ENCODE measurements around the gene SHISA9.

SHISA9 gene

DNA sequence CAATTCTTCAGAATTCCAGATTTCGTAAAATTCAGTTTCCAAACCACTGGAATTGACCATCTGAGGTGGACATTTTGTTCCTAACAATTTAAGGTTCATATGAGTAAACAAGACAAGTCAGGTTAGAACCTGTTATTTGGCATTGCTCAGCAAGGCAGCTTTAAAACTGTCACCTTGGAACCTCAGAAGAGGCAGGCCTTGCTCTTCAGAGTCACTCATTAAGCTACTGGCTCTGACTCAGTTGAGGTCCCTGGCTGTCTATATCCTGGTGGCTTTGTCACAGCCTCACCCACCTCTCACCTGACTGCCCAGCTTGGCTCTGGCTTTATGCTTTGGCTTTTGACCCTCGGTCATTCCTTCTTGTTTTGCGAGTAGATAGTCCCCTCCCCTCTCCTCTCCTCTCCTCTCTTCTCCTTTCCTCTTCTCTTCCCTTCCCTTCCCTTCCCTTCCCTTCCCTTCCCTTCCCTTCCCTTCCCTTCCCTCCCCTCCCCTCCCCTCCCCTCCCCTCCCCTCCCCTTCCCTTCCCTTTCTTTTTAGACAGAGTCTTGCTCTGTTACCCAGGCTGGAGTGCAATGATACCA lies 238.4 kb downstream of the SHISA9 start:
- Histone ChIP-seq H3K4me1 (ENCODE audit: insufficient read depth, low read length, poor library complexity, severe bottlenecking) (no peaks in the 10 kb centered on the region), H3K4me2 (ENCODE audit: low read depth, low read length, poor library complexity, severe bottlenecking) (no peak overlapping the region), H3K36me3 (ENCODE audit: insufficient read depth, low read length) (no peaks in the 10 kb centered on the region), H4K20me1 (ENCODE audit: insufficient read depth, low read length, poor library complexity, severe bottlenecking) (no peaks in the 10 kb centered on the region), H3K9ac (ENCODE audit: low read depth, low read length, poor library complexity, severe bottlenecking) (no peak overlapping the region), H3F3A (ENCODE audit: low read depth) (no peaks in the 10 kb centered on the region), H3K4me3 (ENCODE audit: low read length, poor library complexity, severe bottlenecking) (no peak overlapping the region), H3K9me2 (replicated peaks; ENCODE audit: low read depth, low read length) (no peaks in the 10 kb centered on the region), H2AFZ (ENCODE audit: low read length) (no peak overlapping the region), H3K79me2 (ENCODE audit: insufficient read depth, low read length) (no peaks in the 10 kb centered on the region), H3K9me3 (ENCODE audit: insufficient read depth, low read depth, low read length) (no peaks in the 10 kb centered on the region; the same call in 1 of the 2 replicates), H3K27me3 (ENCODE audit: insufficient read depth, low read length, poor library complexity, severe bottlenecking) (no peaks in the 10 kb centered on the region)
- TF ChIP-seq, protein P1, sequence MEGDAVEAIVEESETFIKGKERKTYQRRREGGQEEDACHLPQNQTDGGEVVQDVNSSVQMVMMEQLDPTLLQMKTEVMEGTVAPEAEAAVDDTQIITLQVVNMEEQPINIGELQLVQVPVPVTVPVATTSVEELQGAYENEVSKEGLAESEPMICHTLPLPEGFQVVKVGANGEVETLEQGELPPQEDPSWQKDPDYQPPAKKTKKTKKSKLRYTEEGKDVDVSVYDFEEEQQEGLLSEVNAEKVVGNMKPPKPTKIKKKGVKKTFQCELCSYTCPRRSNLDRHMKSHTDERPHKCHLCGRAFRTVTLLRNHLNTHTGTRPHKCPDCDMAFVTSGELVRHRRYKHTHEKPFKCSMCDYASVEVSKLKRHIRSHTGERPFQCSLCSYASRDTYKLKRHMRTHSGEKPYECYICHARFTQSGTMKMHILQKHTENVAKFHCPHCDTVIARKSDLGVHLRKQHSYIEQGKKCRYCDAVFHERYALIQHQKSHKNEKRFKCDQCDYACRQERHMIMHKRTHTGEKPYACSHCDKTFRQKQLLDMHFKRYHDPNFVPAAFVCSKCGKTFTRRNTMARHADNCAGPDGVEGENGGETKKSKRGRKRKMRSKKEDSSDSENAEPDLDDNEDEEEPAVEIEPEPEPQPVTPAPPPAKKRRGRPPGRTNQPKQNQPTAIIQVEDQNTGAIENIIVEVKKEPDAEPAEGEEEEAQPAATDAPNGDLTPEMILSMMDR (conservative IDR thresholded peaks at IDR 0.05; ENCODE audit: low read length): no peak
- no peak for TF ChIP-seq EZH2phosphoT487 (IDR thresholded peaks at IDR 0.05; ENCODE audit: borderline replicate concordance)

DNA sequence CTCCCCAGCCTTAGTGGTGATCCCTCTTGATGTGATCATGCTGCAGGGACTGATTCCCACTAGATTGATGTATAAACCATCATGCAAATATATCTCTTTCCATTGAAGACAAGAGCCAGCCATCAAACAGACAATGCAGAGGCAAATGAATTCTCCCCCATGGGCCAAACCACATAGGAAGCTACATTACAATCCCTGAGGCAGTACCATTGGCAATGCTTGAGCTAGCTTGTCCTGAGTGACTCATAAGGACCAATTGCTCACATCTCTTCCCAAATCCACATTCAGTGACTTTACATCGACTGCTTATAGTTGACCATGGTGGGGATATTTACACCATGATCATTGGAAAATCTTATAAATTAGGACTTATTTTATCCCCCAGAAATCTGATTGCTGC lies 242.2 kb downstream of the SHISA9 start:
- Histone ChIP-seq H3K9me3 (ENCODE audit: insufficient read depth, low read depth, low read length) (no peaks in the 10 kb centered on the region; the same call in 1 of the 2 replicates), H2AFZ (ENCODE audit: low read length) (no peak overlapping the region), H3K4me3 (ENCODE audit: low read length, poor library complexity, severe bottlenecking) (no peak overlapping the region), H3K27me3 (ENCODE audit: insufficient read depth, low read length, poor library complexity, severe bottlenecking) (no peaks in the 10 kb centered on the region), H3K79me2 (ENCODE audit: insufficient read depth, low read length) (no peaks in the 10 kb centered on the region), H3K4me1 (ENCODE audit: insufficient read depth, low read length, poor library complexity, severe bottlenecking) (no peaks in the 10 kb centered on the region), H3K9me2 (replicated peaks; ENCODE audit: low read depth, low read length) (no peaks in the 10 kb centered on the region), H4K20me1 (ENCODE audit: insufficient read depth, low read length, poor library complexity, severe bottlenecking) (no peaks in the 10 kb centered on the region), H3K9ac (ENCODE audit: low read depth, low read length, poor library complexity, severe bottlenecking) (no peak overlapping the region), H3K4me2 (ENCODE audit: low read depth, low read length, poor library complexity, severe bottlenecking) (no peak overlapping the region), H3F3A (ENCODE audit: low read depth) (no peaks in the 10 kb centered on the region), H3K36me3 (ENCODE audit: insufficient read depth, low read length) (no peaks in the 10 kb centered on the region)
- TF ChIP-seq EZH2phosphoT487 (IDR thresholded peaks at IDR 0.05; ENCODE audit: borderline replicate concordance): no peak
- TF ChIP-seq, protein P1 (conservative IDR thresholded peaks at IDR 0.05; ENCODE audit: low read length): no peak

DNA sequence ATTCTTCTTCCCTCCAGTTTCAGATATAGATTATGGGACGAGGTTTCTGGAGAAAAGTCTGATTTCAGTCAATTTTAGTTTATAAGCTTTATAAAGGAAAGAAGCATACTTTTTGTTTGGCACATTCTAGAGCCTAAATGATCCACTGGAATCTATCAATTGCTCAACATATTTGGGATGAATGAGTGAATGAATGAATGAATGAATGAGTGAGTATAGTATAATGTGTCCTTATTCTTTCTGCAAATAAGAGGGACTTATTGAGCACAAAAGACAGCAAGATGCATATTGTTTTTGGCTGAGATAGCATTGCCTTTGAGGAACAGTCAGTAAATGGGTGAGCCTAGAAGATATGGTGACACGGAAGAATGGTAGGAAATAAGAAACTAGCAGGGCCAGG lies 245.4 kb downstream of the SHISA9 start:
- no peaks in the 10 kb centered on the region for H4K20me1 ChIP-seq (ENCODE audit: insufficient read depth, low read length, poor library complexity, severe bottlenecking)
- H3K9me3 ChIP-seq (ENCODE audit: insufficient read depth, low read depth, low read length): no peaks in the 10 kb centered on the region; the same call in 1 of the 2 replicates
- no peak overlapping the region for H3K4me2 ChIP-seq (ENCODE audit: low read depth, low read length, poor library complexity, severe bottlenecking)
- no peak for TF ChIP-seq EZH2phosphoT487 (IDR thresholded peaks at IDR 0.05; ENCODE audit: borderline replicate concordance)
- TF ChIP-seq, protein P1 (conservative IDR thresholded peaks at IDR 0.05; ENCODE audit: low read length): no peak
- no peaks in the 10 kb centered on the region for H3K79me2 ChIP-seq (ENCODE audit: insufficient read depth, low read length)
- no peaks in the 10 kb centered on the region for H3K27me3 ChIP-seq (ENCODE audit: insufficient read depth, low read length, poor library complexity, severe bottlenecking)
- H2AFZ ChIP-seq (ENCODE audit: low read length): no peak overlapping the region
- H3K9ac ChIP-seq (ENCODE audit: low read depth, low read length, poor library complexity, severe bottlenecking): no peak overlapping the region
- no peaks in the 10 kb centered on the region for H3K36me3 ChIP-seq (ENCODE audit: insufficient read depth, low read length)
- no peaks in the 10 kb centered on the region for H3F3A ChIP-seq (ENCODE audit: low read depth)
- no peak overlapping the region for H3K4me3 ChIP-seq (ENCODE audit: low read length, poor library complexity, severe bottlenecking)
- H3K4me1 ChIP-seq (ENCODE audit: insufficient read depth, low read length, poor library complexity, severe bottlenecking): no peaks in the 10 kb centered on the region
- H3K9me2 ChIP-seq (replicated peaks; ENCODE audit: low read depth, low read length): no peaks in the 10 kb centered on the region

All from Loucy (cell line).